ENCODE measurements around the gene OTOP1.
"Not testable (repeated sequence)": the region's sequence is repeated elsewhere in the genome, so short reads cannot be mapped to it uniquely, and the experiment has no call there.

The OTOP1 gene

GRCh38 chr4:4203688-4204400, 22.9 kb downstream of the OTOP1 start:
- Histone ChIP-seq H3K4me2 (ENCODE audit: low read length) (no peak overlapping the region), H3K9ac (ENCODE audit: low read length) (no peak overlapping the region), H3K79me2 (ENCODE audit: low read length) (no peaks in the 10 kb centered on the region), H3K27me3 (ENCODE audit: low read depth, low read length) (peaks cover 39% of the 10 kb centered on the region), H3K36me3 (replicated peaks; ENCODE audit: low read depth, low read length) (no peaks in the 10 kb centered on the region), H3K4me1 (ENCODE audit: low read length) (no peaks in the 10 kb centered on the region), H4K20me1 (ENCODE audit: insufficient read depth, low read length) (no peaks in the 10 kb centered on the region), H3K9me3 (ENCODE audit: insufficient read depth, low read length) (no peaks in the 10 kb centered on the region), H3K4me3 (ENCODE audit: low read length) (no peak overlapping the region), H3K27ac (ENCODE audit: low read length) (no peak overlapping the region), H2AFZ (ENCODE audit: low read depth, low read length) (no peak overlapping the region)
- TF ChIP-seq CTCF (IDR thresholded peaks at IDR 0.05; ENCODE audit: low read depth, low read length) = no peak
- no peak for TF ChIP-seq EZH2phosphoT487 (IDR thresholded peaks at IDR 0.05; ENCODE audit: low read depth)

GRCh38 chr4:4202510-4202909, 24.2 kb downstream of the OTOP1 start:
- no peak overlapping the region for H3K9ac ChIP-seq (ENCODE audit: low read length)
- no peaks in the 10 kb centered on the region for H3K79me2 ChIP-seq (ENCODE audit: low read length)
- TF ChIP-seq EZH2phosphoT487 (IDR thresholded peaks at IDR 0.05; ENCODE audit: low read depth) (no peak), CTCF (IDR thresholded peaks at IDR 0.05; ENCODE audit: low read depth, low read length) (no peak)
- H3K9me3 ChIP-seq (ENCODE audit: insufficient read depth, low read length) = no peaks in the 10 kb centered on the region
- no peak overlapping the region for H3K4me2 ChIP-seq (ENCODE audit: low read length)
- no peaks in the 10 kb centered on the region for H3K4me1 ChIP-seq (ENCODE audit: low read length)
- no peak overlapping the region for H3K4me3 ChIP-seq (ENCODE audit: low read length)
- no peak overlapping the region for H2AFZ ChIP-seq (ENCODE audit: low read depth, low read length)
- H4K20me1 ChIP-seq (ENCODE audit: insufficient read depth, low read length) = no peaks in the 10 kb centered on the region
- no peak overlapping the region for H3K27ac ChIP-seq (ENCODE audit: low read length)
- no peaks in the 10 kb centered on the region for H3K36me3 ChIP-seq (replicated peaks; ENCODE audit: low read depth, low read length)
- H3K27me3 ChIP-seq (ENCODE audit: low read depth, low read length) = peaks cover 35% of the 10 kb centered on the region

- Histone ChIP-seq H3K4me2 (ENCODE audit: low read length) (no peak overlapping the region), H3K27ac (ENCODE audit: low read length) (no peak overlapping the region), H3K4me3 (ENCODE audit: low read length) (no peak overlapping the region), H3K79me2 (ENCODE audit: low read length) (no peaks in the 10 kb centered on the region), H4K20me1 (ENCODE audit: insufficient read depth, low read length) (no peaks in the 10 kb centered on the region), H3K27me3 (ENCODE audit: low read depth, low read length) (peaks cover 19% of the 10 kb centered on the region; the same call in 1 of the 2 replicates), H2AFZ (ENCODE audit: low read depth, low read length) (no peak overlapping the region), H3K36me3 (replicated peaks; ENCODE audit: low read depth, low read length) (no peaks in the 10 kb centered on the region), H3K4me1 (ENCODE audit: low read length) (no peaks in the 10 kb centered on the region), H3K9me3 (ENCODE audit: insufficient read depth, low read length) (no peaks in the 10 kb centered on the region), H3K9ac (ENCODE audit: low read length) (no peak overlapping the region)
- TF ChIP-seq CTCF (IDR thresholded peaks at IDR 0.05; ENCODE audit: low read depth, low read length) = no peak
- no peak for TF ChIP-seq EZH2phosphoT487 (IDR thresholded peaks at IDR 0.05; ENCODE audit: low read depth)
Measured at GRCh38 chr4:4200624-4201023, 26.1 kb downstream of the OTOP1 start.

- Histone ChIP-seq H3K9me3 (ENCODE audit: insufficient read depth, low read length) (no peaks in the 10 kb centered on the region), H2AFZ (ENCODE audit: low read depth, low read length) (no peak overlapping the region), H3K4me2 (ENCODE audit: low read length) (no peak overlapping the region), H3K27me3 (ENCODE audit: low read depth, low read length) (no peaks in the 10 kb centered on the region), H3K4me3 (ENCODE audit: low read length) (no peak overlapping the region), H3K79me2 (ENCODE audit: low read length) (no peaks in the 10 kb centered on the region), H3K36me3 (replicated peaks; ENCODE audit: low read depth, low read length) (no peaks in the 10 kb centered on the region), H3K27ac (ENCODE audit: low read length) (no peak overlapping the region), H3K9ac (ENCODE audit: low read length) (no peak overlapping the region), H4K20me1 (ENCODE audit: insufficient read depth, low read length) (no peaks in the 10 kb centered on the region), H3K4me1 (ENCODE audit: low read length) (no peaks in the 10 kb centered on the region)
- TF ChIP-seq CTCF (IDR thresholded peaks at IDR 0.05; ENCODE audit: low read depth, low read length) (no peak), EZH2phosphoT487 (IDR thresholded peaks at IDR 0.05; ENCODE audit: low read depth) (no peak)
Measured at GRCh38 chr4:4195354-4195753, 31.4 kb downstream of the OTOP1 start.

GRCh38 chr4:4188557-4188956, 38.2 kb downstream of the OTOP1 start:
- not testable (repeated sequence) for H3K4me2 ChIP-seq (ENCODE audit: low read length); H3K4me1 ChIP-seq (ENCODE audit: low read length); H3K4me3 ChIP-seq (ENCODE audit: low read length); H4K20me1 ChIP-seq (ENCODE audit: insufficient read depth, low read length); H3K36me3 ChIP-seq (replicated peaks; ENCODE audit: low read depth, low read length); H3K9me3 ChIP-seq (ENCODE audit: insufficient read depth, low read length); H3K9ac ChIP-seq (ENCODE audit: low read length); H3K27ac ChIP-seq (ENCODE audit: low read length); H3K27me3 ChIP-seq (ENCODE audit: low read depth, low read length); H3K79me2 ChIP-seq (ENCODE audit: low read length); H2AFZ ChIP-seq (ENCODE audit: low read depth, low read length)

Data from OCI-LY3 (cell line).